ENCODE data around the gene CD48.

CD48 gene

DNA sequence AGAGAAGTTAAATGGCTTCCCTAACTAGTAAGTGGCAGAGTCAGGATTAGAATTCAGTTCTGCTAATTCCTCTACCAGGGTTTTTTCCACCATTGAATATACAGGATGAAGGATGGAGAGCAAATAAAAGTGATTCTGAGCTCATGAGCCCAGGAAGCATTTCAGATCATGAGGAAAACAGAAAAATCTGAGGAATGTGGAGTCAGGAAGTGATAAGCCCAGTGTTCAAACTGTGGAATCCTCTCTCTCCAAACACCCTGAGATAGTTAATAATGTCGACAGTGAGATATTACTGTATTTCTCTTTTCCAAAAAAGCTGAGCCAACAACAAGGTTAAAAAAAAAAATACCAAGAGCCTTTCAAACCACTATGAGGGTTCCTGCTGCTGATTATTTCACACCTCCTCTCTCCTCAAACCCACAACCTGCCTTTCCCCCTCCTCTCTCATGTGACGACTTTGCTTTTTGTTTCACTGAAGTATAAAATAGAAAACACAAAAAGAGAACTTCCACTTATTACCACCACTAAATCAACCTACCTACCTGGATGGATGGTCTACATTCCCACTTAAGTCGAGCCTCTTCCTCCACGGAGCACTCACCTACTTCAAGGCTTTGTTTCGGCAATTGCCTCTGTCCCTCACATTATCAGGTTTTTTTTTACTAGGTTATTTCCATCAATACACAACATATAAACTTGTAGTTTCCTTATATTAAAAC is 73.6 kb downstream of the CD48 start:
- H3K4me3 ChIP-seq (ENCODE audit: low read depth, low read length), result peak overlapping the region; percentile 40
- TF ChIP-seq, protein P1, sequence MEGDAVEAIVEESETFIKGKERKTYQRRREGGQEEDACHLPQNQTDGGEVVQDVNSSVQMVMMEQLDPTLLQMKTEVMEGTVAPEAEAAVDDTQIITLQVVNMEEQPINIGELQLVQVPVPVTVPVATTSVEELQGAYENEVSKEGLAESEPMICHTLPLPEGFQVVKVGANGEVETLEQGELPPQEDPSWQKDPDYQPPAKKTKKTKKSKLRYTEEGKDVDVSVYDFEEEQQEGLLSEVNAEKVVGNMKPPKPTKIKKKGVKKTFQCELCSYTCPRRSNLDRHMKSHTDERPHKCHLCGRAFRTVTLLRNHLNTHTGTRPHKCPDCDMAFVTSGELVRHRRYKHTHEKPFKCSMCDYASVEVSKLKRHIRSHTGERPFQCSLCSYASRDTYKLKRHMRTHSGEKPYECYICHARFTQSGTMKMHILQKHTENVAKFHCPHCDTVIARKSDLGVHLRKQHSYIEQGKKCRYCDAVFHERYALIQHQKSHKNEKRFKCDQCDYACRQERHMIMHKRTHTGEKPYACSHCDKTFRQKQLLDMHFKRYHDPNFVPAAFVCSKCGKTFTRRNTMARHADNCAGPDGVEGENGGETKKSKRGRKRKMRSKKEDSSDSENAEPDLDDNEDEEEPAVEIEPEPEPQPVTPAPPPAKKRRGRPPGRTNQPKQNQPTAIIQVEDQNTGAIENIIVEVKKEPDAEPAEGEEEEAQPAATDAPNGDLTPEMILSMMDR (IDR thresholded peaks at IDR 0.05; ENCODE audit: insufficient read depth, low read depth, low read length, missing control alignments), result no peak
- DNase-seq (ENCODE audit: low read depth), result peak; percentile 77

DNA sequence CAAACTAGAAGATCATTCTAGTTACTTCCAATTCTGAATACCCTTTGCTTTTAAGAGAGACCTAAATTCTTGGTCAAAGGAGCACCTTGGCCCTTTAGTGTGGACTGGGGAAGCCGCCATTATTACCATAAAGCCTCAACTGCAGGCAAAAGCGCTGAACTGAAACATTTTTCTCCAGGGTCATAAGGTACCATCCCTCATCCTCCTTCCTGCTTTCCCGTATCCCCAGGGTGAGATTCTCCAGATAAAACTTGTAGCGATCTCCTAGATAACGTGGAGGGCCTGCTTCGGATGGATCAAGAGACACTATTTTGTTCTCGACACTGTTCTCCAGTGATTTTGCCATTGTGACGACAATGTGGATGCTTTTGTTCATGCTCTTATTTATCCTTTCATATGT is 74.6 kb downstream of the CD48 start:
- TF ChIP-seq, protein P1 (IDR thresholded peaks at IDR 0.05; ENCODE audit: insufficient read depth, low read depth, low read length, missing control alignments), result no peak
- no peak overlapping the region for H3K4me3 ChIP-seq (ENCODE audit: low read depth, low read length)
- DNase-seq (ENCODE audit: low read depth), result peak; percentile 8

DNA sequence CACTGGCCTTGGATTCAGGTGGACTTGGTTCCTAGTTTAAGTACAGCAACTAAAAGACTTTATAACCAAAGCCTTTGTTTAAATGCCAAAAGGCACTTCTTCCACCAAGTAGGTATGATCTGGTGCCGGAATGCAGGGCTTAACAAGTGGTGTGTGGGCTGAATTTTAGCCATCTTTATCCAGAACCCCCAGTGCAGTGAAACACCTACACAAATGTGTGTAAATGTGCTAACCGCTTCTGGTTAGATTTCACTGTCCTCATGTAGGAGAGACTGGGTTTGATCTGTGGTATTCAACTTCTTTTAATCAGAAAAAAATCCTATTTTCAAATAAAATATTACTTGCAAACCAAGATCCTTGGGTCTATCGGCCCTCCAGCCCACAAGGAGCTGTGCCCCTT is 75.1 kb downstream of the CD48 start:
- TF ChIP-seq, protein P1 (IDR thresholded peaks at IDR 0.05; ENCODE audit: insufficient read depth, low read depth, low read length, missing control alignments), result no peak
- no peak for DNase-seq (ENCODE audit: low read depth)
- no peak overlapping the region for H3K4me3 ChIP-seq (ENCODE audit: low read depth, low read length)

DNA sequence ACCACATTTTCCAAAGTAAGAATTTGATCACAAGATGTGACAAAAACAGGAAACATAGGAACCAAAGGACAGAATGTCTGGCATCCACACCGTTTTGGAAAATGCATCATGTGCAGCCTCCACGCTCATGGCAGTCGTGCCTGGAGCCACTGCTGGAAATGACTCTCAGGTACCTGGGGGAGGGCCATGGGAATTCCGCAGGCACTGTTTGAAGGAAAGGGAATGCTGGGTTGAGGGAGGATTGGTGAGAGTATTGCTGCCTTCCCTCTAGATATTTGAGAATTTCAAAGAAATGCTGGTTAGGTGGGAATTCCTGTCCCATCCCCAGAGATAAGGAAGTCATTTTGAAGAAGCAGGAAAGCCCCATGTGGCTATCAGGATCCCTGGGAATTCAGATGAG is 75.5 kb downstream of the CD48 start:
- DNase-seq (ENCODE audit: low read depth), result peak; percentile 15
- no peak overlapping the region for H3K4me3 ChIP-seq (ENCODE audit: low read depth, low read length)
- TF ChIP-seq, protein P1 (IDR thresholded peaks at IDR 0.05; ENCODE audit: insufficient read depth, low read depth, low read length, missing control alignments), result no peak

DNA sequence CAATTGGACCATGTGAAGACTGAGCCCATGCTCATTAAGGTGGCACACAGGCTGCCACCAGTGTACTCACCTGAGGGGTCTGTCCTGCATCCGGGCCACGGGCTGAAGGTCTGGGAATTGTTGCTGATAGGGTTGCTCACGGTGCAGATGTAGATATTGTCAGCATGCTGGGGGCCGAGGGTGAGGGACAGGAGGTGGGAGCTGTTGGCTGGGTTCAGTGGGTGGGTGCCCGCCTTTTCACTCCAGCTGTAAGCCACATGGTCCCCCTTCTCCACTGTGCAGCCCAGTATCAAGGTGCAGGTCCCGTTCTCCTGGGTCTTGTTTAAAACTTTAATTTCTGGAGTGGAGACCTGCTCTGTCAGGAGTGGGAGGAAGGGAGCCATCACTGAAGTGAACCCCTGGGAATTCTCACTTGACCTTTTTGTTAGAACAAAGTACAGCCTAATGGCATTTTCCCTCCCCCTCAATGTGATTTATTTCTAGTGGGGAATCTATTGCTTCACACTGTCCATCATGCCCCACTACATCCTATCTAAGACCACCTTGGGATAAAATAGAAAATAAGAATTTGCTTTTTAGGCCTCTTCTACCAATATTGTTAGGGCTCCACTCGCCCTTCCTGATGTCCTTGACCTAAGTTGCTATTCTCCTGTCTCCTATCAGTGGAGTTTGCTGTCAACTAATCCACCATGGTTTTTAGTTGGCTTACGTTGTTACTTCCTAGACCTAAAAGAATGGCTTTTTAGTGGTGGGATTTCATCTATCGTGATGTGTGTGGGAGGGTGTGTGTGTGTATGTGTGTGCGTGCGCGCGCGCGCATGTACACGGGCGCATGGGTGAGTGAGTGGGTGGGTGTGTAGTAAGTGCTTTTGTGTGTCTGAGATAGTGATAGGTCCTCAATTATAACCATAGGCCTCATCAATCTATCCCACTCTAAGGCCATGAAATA is 76.8 kb downstream of the CD48 start:
- no peak overlapping the region for H3K4me3 ChIP-seq (ENCODE audit: low read depth, low read length)
- DNase-seq (ENCODE audit: low read depth), result peak; percentile 61
- TF ChIP-seq, protein P1 (IDR thresholded peaks at IDR 0.05; ENCODE audit: insufficient read depth, low read depth, low read length, missing control alignments), result no peak

DNA sequence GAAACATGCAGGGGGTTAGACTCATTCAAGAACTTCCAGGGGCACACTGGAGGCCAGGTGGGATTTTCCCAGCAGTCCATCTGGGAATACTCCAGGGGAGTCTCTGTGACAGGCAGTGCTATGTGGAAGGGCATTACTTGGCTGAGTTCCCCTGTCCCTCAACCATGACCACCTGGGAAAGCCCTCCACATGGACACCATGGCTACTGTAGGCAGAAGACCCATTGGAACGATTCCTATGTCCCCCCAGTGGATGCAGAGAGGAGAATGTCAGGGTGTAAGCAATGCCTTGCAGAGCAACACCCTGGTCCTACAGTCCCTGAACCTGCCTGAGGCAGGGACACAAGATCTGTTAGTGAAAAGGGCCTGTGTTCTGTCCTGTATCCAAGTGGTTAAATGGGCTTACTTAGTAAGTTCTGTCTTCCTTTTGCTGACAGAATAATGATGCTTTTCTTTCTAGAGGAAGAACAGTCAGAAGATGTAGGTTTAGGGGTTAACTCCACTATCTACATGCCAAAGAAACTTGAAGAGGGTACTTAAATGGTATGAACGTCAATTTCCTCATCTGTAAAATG is 78.2 kb downstream of the CD48 start:
- no peak overlapping the region for H3K4me3 ChIP-seq (ENCODE audit: low read depth, low read length)
- DNase-seq (ENCODE audit: low read depth), result peak; percentile 45
- TF ChIP-seq, protein P1 (IDR thresholded peaks at IDR 0.05; ENCODE audit: insufficient read depth, low read depth, low read length, missing control alignments), result no peak

Data from GM12865 (cell line).